Stimulated activated CD4-positive, alpha-beta T cell treated with anti-CD3 and anti-CD28 coated beads, Interleukin-15, amount 100 ng/mL, for 1 hour (primary cell): Measurements from ENCODE around the gene RNLS.

ENCODE experiments used
- DNase-seq, 2 donors: peaks; one replicate each; pipeline ENCODE4 v3.0.0-alpha.2; 2020; ENCODE audit warnings: low read depth in 1 of 2, low spot score in 1 of 2

The RNLS gene

DNA sequence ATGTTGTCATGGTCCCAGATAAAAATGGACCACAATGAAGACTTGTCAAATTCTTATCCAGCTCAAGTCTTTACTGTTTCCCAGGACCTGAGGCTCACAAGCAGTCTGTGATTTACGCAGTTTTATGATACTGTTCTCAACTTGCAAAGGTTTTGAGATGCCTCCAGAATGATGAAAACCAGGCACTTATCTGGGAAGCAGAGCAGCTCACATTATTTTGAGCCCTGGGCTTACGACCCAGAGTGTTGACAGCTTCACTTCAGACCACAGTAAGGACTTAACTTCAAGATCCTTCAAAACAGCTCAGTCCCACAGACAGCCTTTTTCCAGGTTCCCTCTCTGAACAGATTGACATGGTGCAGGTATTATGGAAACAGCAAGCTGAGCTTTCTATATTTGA lies 236.1 kb downstream of the RNLS start:
- no peak for DNase-seq

GRCh38 chr10:88346144-88346977 lies 236.8 kb downstream of the RNLS start:
- no peak for DNase-seq

DNA sequence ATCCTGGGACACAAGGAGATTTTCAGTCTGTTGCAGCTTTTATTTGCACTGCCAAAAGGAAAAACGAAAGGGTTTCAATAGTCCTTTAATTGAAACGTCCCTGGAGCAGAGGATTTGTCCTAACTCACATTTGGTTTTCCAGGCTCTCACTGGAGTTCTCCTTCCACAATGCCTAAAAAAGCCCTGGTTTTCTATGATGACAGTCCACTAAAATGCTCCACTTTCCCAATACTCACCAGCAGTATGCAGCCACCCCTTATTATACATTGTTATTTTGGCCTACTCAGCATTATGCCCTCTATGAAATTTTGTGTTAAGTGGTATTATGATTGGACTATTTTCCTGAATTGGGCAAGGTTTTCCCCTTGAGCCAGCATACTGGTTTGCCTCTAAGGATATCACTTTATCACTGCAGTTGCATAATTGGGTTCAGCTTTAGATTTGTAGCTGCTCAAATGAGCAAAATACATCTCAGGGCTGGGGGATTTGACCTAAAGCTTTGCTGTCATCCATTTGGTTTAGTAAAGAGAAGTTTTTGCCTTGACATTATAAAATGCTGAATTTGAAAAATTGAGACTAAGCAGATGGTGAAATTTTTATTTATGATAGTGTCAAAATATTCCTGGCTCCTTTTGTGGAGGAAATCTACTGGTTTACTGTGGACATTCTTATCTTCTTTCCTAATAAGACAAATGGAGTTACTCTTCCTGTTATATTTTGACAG lies 239.2 kb downstream of the RNLS start:
- DNase-seq: no peak

DNA sequence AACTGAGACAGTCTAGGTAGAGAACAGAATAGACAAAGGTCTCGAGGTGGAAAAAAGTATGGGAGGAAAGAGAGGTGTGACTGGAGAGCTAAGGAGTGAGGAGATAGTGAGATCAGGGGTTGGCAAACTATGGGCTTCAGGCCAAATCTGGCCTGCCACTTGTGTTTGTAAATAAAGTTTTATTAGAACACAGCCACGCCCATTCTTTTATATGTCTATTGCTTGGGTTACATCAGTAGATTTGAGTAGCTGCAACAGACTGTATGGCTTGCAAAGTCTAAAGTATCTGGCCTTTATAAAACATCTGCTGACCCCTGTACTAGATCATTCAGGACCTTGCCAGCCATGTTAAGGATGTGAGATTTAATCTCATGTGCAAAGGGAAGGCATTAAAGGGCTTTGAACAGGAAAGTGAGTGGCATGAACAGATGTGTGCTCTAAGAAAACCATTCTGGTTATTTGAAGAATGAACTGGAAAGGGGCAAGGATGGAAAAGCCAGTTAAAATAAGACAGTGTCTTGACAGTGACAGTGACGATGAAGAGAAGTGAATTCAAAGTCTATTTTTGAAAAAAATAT lies 240.3 kb downstream of the RNLS start:
- DNase-seq: no peak

GRCh38 chr10:88337134-88337533 lies 246.0 kb downstream of the RNLS start:
- no peak for DNase-seq

DNA sequence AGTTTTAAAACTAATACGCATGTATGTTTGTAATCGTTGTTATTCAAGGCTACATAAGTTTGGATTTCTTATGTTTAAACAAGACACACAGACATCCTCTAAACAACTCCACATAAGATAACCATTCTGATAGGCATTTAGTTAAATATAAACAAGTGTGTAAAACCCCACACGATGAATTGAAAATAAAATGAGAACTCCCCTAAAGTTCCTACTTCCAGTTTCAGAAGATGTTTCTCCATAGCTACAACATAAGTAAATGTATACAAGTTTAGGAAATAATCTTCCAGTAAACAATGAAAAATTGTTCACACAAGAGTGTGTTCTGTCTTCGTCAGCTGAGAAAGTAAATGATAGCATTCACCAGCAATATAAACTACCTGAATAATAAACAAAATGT lies 246.8 kb downstream of the RNLS start:
- DNase-seq: no peak

DNA sequence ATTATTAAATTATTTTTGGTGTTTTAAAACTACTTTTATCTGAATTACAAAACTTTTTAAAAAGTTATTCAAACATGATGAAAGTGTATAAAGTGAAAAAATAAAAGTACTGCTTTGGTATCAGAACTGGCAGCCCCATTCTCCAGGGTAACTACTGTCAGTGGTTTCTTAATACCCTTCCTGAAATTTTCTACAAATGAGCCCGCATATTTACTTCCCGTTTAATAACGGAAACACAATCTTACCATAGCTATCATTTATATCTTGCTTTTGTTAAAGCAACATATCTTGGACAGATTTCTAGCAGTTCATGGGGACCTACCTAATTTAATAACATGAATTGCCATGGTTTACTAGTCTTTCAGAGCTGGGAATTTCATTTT lies 249.9 kb downstream of the RNLS start:
- no peak for DNase-seq

DNA sequence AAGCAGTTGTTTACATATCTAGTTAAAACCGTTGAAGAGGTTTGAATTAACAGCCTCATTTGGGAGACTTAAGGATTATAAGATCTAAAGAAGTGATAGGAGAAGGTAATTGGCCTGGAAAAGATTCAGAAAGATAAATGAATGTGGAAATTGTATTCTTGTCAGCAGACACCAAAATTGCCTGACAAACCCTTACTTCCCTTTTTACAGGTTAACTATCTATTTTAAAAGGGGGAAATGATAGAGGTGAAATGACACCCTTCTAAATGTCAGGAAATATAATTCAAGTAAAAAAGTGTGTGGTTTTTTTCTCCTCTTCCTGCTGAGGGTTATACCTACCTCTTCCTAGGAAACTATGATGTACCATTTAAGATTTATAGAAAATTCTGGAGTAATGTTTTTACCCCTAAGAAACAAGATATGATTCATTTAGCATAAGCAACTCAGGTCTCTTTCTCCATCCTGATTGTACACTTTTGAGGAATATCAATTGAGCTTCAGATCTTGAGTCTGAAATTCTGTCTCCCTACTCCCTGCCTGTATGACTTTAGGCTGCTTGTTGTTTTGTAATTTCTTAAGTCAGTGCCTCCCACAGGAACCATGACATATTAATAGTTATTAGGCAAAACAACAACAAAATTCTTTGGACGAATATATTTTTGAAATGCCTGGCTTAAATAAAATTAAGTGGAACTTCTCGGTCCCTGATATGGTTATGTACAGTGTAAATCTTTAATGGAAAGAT lies 250.4 kb downstream of the RNLS start:
- no peak for DNase-seq

GRCh38 chr10:88330174-88330573 lies 252.9 kb downstream of the RNLS start:
- no peak for DNase-seq

DNA sequence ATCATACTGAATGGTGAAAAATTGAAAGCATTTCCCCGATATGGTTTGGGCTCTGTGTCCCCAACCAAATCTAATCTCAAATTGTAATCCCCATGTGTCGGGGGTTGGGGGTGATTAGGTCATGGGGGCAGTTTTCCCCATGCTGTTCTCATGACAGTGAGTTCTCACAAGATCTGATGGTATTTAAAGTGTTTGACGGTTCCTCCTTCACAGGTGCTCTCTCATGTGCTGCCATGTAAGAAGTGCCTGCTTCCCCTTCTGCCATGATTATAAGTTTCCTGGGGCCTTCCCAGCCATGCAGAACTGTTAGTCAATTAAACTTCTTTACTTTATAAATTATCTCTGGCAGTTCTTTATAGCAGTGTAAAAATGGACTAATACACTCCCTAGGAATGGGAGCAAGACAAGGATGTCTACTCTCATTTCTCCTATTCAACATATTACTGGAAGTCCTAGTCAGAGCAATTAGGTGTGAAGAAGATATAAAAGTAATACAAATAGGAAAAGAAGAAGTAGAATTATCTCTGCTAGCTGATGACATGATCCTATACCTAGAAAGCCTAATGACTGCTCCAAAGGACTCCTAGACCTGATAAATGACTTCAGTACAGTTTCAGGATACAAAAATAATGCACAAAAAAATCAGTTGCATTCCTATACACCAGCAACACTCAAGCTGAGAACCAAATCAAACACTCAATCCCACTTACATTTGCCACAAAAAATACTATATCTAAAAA lies 260.6 kb downstream of the RNLS start:
- no peak for DNase-seq

- no peak for DNase-seq
Observed at GRCh38 chr10:88319960-88320517, 263.1 kb downstream of the RNLS start.

- no peak for DNase-seq
Observed at GRCh38 chr10:88318803-88319202, 264.3 kb downstream of the RNLS start.

DNA sequence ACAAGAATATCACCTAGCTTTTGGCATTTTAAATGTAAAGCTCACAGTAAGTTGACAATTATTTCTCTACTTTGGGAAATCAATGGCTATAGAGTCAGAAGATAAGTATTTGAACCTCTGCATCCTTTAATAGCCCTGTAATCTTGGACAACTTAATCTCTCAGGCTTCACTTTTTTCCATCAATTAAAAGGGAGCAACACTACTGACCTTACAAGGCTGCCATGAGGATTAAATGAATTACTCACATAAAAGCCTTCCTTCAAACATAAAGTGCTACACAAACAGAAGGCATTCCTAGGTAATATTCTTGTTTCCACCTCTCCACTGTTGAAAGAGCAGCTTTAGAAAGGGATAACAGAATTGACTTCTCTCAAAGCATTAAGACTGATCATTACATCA lies 266.0 kb downstream of the RNLS start:
- no peak for DNase-seq

- no peak for DNase-seq
Observed at GRCh38 chr10:88316292-88316861, 266.7 kb downstream of the RNLS start.

DNA sequence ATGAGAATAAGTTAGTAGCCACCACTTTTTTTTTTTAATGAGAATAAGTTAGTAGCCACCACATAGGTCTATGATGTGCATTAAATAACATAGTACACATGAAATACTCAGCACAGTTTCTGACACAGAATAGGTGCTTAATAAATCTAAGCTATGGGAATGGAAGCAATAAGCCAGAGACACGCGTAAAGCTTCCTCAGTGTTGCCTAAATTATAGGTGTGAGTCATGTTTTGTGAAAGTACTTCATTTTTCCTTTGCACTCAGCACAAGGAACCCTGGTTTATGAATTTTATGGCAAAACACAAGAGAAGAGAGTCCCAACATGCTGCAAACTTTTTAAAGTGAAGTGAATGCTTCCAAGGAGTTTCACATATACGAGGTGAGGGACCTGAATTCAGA lies 267.4 kb downstream of the RNLS start:
- DNase-seq: no peak

DNA sequence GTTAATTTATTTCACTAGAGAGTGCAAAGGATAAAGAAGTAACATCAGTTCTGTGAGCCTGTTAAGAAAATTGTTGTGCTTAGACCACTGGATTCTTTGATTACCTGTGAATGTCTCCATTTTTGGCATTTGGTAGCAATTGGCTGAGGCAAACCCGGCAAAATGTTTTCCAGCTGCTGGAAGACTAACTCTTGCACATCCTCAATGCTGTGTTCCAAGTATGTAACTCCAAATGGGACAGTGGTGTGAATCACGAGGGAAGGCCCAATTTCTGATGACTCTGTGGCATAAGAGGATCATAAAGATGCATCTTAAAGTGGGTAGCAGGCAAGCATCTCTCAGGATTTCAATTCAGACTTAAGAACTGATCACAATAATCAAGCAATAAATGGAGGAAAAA lies 268.8 kb downstream of the RNLS start:
- no peak for DNase-seq

- no peak for DNase-seq
Observed at GRCh38 chr10:88313878-88314277, 269.2 kb downstream of the RNLS start.

- no peak for DNase-seq
Observed at GRCh38 chr10:88312855-88313254, 270.3 kb downstream of the RNLS start.

- no peak for DNase-seq
Observed at GRCh38 chr10:88311264-88311663, 271.9 kb downstream of the RNLS start.

GRCh38 chr10:88309365-88309764 lies 273.8 kb downstream of the RNLS start:
- no peak for DNase-seq
